Measurements from ENCODE around the gene PSAT1.

The PSAT1 gene

GRCh38 chr9:78316166-78316892 is 19.4 kb downstream of the PSAT1 start:
- no peak for DNase-seq (ENCODE audit: low spot score)

- DNase-seq (ENCODE audit: low spot score): no peak
Observed at GRCh38 chr9:78319197-78320029, 22.5 kb downstream of the PSAT1 start.

- no peak for DNase-seq (ENCODE audit: low spot score)
Observed at GRCh38 chr9:78320030-78320693, 23.2 kb downstream of the PSAT1 start.

GRCh38 chr9:78320875-78321496 is 24.1 kb downstream of the PSAT1 start:
- DNase-seq (ENCODE audit: low spot score): no peak

- DNase-seq (ENCODE audit: low spot score): no peak
Observed at GRCh38 chr9:78321505-78321904, 24.6 kb downstream of the PSAT1 start.

GRCh38 chr9:78324068-78324650 is 27.2 kb downstream of the PSAT1 start:
- no peak for DNase-seq (ENCODE audit: low spot score)

GRCh38 chr9:78324682-78325081 is 27.8 kb downstream of the PSAT1 start:
- no peak for DNase-seq (ENCODE audit: low spot score)

- peak; percentile 57 for DNase-seq (ENCODE audit: low spot score)
Observed at GRCh38 chr9:78325343-78325742, 28.4 kb downstream of the PSAT1 start.

GRCh38 chr9:78325846-78326360 is 29.0 kb downstream of the PSAT1 start:
- no peak for DNase-seq (ENCODE audit: low spot score)

GRCh38 chr9:78326564-78326963 is 29.6 kb downstream of the PSAT1 start:
- no peak for DNase-seq (ENCODE audit: low spot score)

GRCh38 chr9:78332381-78332780 is 35.5 kb downstream of the PSAT1 start:
- DNase-seq (ENCODE audit: low spot score): no peak

- DNase-seq (ENCODE audit: low spot score): no peak
Observed at GRCh38 chr9:78348848-78349247, 51.9 kb downstream of the PSAT1 start.

- no peak for DNase-seq (ENCODE audit: low spot score)
Observed at GRCh38 chr9:78351816-78352215, 54.9 kb downstream of the PSAT1 start.

GRCh38 chr9:78354324-78354973 is 57.5 kb downstream of the PSAT1 start:
- no peak for DNase-seq (ENCODE audit: low spot score)

GRCh38 chr9:78354989-78355388 is 58.1 kb downstream of the PSAT1 start:
- no peak for DNase-seq (ENCODE audit: low spot score)

GRCh38 chr9:78356634-78357033 is 59.7 kb downstream of the PSAT1 start:
- DNase-seq (ENCODE audit: low spot score): no peak

- DNase-seq (ENCODE audit: low spot score): no peak
Observed at GRCh38 chr9:78357165-78357873, 60.4 kb downstream of the PSAT1 start.

GRCh38 chr9:78358329-78359051 is 61.6 kb downstream of the PSAT1 start:
- DNase-seq (ENCODE audit: low spot score): no peak

- peak; percentile 82 for DNase-seq (ENCODE audit: low spot score)
Observed at GRCh38 chr9:78363221-78363620, 66.3 kb downstream of the PSAT1 start.

All from GM03348 (cell line).